AG08395 (cell line): ENCODE results near the gene PTOV1.

ENCODE experiments used
- DNase-seq: peaks from one replicate; pipeline ENCODE4 v3.0.0; 2012; ENCODE audit warnings: mixed read lengths, low spot score

Gene PTOV1

GRCh38 chr19:49844138-49845095 lies 6.5 kb upstream of the PTOV1 start:
- no peak for DNase-seq

GRCh38 chr19:49845414-49845813 lies 5.5 kb upstream of the PTOV1 start:
- DNase-seq, result no peak

- no peak for DNase-seq
Measured at GRCh38 chr19:49846408-49846807, 4.6 kb upstream of the PTOV1 start.

GRCh38 chr19:49847731-49848696 lies 2.9 kb upstream of the PTOV1 start:
- peak; percentile 59 for DNase-seq

- no peak for DNase-seq
Measured at GRCh38 chr19:49848938-49849337, 2.0 kb upstream of the PTOV1 start.

GRCh38 chr19:49849433-49850220 lies 1.3 kb upstream of the PTOV1 start:
- no peak for DNase-seq

GRCh38 chr19:49850221-49850486 lies 805 bp upstream of the PTOV1 start:
- DNase-seq, result no peak

GRCh38 chr19:49851456-49852259 lies 699 bp downstream of the PTOV1 start:
- no peak for DNase-seq

GRCh38 chr19:49852631-49853126 lies 1.7 kb downstream of the PTOV1 start:
- no peak for DNase-seq

GRCh38 chr19:49853852-49854377 lies 3.0 kb downstream of the PTOV1 start:
- no peak for DNase-seq

GRCh38 chr19:49854378-49855263 lies 3.7 kb downstream of the PTOV1 start:
- no peak for DNase-seq

- DNase-seq, result no peak
Measured at GRCh38 chr19:49855277-49855675, 4.3 kb downstream of the PTOV1 start.

GRCh38 chr19:49855676-49856573 lies 5.0 kb downstream of the PTOV1 start:
- no peak for DNase-seq

GRCh38 chr19:49856574-49857021 lies 5.6 kb downstream of the PTOV1 start:
- no peak for DNase-seq

- no peak for DNase-seq
Measured at GRCh38 chr19:49857061-49857837, 6.3 kb downstream of the PTOV1 start.

- no peak for DNase-seq
Measured at GRCh38 chr19:49857838-49858087, 6.8 kb downstream of the PTOV1 start.

GRCh38 chr19:49858088-49858985 lies 7.4 kb downstream of the PTOV1 start:
- DNase-seq, result no peak
